Measurements from ENCODE around the gene RGS8.

- TF ChIP-seq CTCF (IDR thresholded peaks at IDR 0.05) (no peak), POLR2A (IDR thresholded peaks at IDR 0.05) (no peak)
These were observed 46.6 kb downstream of the RGS8 start for GRCh38 chr1:182637769-182638168.

All from heart left ventricle (tissue), 13 donors.